Activated CD8-positive, alpha-beta memory T cell treated with anti-CD3 and anti-CD28 coated beads, Interleukin-2, amount 50 U/mL, for 24 hours (primary cell): ENCODE measurements around the gene GGT1.
"Not testable (repeated sequence)": the region's sequence is repeated elsewhere in the genome, so short reads cannot be mapped to it uniquely, and the experiment has no call there.

Source experiments
- DNase-seq: peaks from one replicate; pipeline ENCODE4 v3.0.0-alpha.2; 2020; ENCODE audit errors: extremely low read depth

Gene GGT1

GRCh38 chr22:24584166-24584790, 18.7 kb upstream of the GGT1 start:
- no peak for DNase-seq

- no peak for DNase-seq
Observed at GRCh38 chr22:24584871-24585411, 18.1 kb upstream of the GGT1 start.

- no peak for DNase-seq
Observed at GRCh38 chr22:24585461-24585860, 17.5 kb upstream of the GGT1 start.

GRCh38 chr22:24585927-24586546, 17.0 kb upstream of the GGT1 start:
- no peak for DNase-seq

GRCh38 chr22:24587251-24587650, 15.7 kb upstream of the GGT1 start:
- DNase-seq, result no peak

DNA sequence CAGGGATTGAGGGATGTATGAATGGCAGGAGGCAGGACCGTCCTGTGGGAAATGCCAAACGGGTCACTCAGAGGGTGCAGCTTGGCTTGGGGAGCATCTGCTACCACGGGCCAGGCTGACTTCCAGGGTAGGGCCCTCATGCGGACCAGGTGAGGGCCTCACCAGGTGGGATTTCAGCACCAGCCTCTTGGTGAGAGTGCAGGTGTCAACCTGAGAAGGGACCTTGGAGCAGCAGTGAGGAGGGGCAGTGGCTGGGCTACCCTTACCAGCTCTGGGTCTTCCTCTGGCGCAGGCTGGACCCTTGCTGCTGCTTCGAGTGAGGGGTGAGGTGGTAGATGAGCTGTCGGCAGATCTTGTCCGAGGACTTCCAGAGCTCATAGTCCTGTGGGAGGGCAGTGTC, 15.0 kb upstream of the GGT1 start:
- no peak for DNase-seq

- DNase-seq, result no peak
Observed at GRCh38 chr22:24588381-24588756, 14.6 kb upstream of the GGT1 start.

DNA sequence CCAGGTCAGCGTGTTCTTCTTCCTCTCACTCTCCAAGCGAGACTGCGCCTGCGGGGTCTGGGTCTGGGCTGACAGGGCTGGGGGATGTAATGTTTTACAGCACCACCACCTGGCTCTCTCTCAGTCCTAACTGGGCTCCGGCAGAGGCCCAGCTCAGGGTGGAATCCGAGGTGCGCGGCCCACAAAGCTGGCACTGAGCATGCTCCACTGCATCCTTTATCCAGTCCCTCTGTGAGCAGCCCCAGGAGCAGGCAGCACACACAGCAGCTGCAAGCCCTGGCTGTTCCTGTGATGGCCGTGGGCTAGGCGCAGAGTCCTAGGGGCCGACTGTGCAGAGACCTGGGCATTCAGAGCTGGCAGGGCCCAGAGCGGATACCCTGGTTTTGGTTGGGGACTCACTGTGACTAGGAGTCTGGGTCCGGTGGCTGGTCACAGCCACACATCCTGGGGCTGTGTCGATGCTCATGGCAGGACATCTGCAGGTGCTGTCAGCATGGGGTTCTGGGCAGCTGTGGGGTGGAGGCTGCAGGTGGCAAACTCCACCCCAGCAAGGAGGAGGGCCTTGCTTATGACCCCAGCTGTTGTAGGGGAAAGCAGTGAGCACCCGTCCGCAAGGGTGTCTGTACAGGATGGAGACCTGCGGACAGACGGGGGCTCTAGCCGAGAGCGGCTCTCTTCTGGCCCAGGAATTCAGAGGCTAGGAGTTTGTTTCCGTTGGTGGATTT, 14.1 kb upstream of the GGT1 start:
- DNase-seq, result no peak

DNA sequence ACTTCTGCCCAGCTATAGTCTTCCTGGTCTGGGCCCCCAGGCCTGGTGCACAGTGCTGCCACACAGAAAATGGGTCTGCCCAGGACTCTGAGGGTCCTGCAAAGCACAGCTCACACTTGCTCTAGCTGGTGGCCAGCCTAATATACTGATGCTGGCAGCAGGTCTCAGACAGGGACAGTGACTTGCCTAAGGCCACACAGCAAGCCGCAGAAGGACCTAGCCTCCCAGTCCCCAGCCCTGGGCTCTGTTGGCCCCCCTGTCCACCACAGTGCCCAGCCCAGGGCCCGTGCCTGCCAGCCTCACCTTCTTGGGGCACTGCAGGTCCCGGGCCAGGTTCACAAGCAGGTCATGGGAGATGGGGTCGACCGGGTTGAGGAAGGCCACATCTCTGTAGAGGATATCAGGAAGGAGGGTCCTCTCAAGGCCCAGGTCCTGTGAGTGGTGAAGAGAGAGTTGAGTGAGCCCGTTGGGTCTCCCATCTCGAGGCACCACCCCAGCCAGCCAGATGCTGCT, 13.4 kb upstream of the GGT1 start:
- DNase-seq, result no peak

GRCh38 chr22:24590596-24591173, 12.3 kb upstream of the GGT1 start:
- no peak for DNase-seq

- DNase-seq, result no peak
Observed at GRCh38 chr22:24591286-24591830, 11.6 kb upstream of the GGT1 start.

DNA sequence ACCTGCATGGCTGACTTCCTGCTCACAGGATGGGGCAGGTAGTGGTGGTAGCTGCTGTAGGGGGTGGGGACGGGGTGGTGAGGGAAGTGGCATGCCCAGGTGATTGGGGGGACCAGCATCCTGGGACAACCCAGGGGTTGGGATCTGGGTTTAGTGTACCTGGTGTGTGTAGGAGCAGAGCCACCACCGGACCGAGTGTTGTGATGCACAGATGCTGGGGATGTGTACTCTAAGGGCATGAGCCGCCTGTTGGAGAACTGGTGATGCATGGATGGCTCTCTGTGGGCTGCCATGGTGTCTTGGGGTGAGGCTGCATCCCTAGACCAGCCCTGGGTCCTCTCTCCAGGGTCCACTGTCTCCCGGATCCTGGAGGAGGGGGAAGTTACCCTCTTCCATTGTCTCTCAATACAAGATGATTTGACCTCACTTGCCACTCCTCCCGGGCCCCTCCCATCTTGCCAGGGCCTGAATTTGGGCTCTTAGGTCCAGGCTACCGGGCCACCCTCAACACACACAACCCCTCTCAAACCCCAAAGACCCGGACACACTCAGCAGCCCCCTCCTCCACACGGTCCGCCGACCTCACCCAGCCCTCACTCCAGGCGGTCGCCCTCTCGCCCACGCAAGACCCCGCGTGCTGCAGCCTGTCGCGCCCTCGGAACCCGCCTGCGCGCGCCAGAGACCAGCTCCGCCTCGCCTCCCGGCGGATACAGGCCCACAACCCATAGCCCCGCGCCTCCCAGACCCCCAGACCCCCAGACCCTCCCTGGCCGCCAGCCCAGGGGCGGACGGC, 10.7 kb upstream of the GGT1 start:
- DNase-seq, result no peak

DNA sequence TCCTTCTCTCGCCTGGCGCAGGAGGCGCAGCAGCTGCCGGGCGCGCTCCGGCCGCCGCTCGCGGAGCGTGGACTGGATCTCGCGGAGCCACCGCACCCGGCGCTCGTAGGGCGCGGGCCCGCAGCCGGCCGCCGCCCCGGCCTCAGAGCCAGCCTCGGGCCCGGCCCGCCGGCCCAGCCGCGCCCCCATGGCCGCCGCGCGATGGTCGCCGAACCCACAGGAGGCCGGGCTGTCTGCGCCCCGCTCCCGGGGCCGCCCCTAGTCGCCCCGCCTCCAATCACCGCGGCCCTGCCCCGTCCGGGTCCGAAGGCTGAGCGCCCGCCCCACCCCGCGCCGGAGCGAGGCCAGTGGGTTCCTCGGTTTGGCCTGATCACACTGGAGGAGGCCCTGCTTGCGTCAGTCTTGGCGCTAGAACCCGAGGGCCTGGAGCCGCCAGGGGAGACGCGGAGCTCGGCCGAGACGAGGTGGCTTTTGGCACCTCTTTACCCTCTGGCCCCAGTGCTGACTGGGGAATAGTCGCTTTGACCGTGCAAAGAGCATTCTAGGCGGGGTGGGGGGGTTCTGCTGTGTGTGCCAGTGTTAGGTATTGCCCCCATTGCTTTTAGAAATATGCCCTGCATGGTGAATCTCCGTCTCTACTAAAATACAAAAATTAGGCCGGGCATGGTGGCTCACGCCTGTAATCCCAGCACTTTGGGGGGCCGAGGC, 10.0 kb upstream of the GGT1 start, which contains the start of gene LRRC75B:
TSS of gene LRRC75B (minus strand) at position 223 of the 708 bp plus-strand sequence. CDS start at position 189, 34 bp downstream.
- no peak for DNase-seq

DNA sequence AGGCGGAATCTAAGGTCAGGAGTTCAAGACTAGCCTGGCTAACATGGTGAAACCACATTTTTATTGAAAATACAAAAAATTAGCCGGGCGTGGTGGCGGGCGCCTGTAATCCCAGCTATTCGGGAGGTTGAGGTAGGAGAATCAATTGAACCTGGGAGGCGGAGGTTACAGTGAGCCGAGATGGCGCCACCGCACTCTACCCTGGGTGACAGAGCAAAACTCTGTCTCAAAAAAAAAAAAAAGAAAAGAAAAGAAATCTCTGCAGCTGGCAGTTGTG, 9.5 kb upstream of the GGT1 start:
- not testable (repeated sequence) for DNase-seq

DNA sequence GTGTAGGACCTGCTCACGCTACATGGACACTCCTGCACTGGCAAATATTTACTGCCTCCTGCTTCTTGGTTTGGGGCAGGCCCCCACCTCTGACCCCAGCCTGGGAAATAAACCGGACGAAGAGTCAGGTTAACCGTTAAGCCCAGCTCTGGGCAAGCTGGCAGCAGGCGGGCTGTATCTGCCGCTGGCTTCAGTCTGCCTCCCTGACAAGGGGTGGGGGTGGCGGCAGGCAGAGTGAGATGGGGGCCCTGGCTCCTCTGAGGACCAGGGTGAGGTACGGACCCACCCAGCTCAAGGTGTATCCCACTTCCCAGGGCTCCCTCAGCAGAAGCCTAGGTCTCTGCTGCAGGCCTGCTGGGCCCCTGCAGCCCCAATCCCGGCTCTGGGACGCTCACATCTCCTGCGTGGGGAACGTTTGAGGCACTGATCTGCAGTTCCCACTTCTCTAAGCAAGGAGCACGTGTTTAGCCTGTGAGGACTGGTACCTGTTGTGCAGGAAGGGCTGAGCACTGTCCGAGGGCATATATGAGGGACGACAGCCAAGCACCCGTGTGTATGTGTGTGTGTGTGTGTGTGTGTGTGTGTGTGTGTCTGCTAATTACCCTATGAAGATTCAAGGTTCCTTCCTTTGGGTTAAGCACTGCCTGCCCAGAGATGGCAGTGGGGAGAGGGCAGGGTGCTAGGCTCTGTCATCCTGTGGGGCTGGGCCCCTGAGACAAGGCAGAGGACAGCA, 9.0 kb upstream of the GGT1 start:
- no peak for DNase-seq

GRCh38 chr22:24594569-24595120, 8.3 kb upstream of the GGT1 start:
- DNase-seq, result no peak

DNA sequence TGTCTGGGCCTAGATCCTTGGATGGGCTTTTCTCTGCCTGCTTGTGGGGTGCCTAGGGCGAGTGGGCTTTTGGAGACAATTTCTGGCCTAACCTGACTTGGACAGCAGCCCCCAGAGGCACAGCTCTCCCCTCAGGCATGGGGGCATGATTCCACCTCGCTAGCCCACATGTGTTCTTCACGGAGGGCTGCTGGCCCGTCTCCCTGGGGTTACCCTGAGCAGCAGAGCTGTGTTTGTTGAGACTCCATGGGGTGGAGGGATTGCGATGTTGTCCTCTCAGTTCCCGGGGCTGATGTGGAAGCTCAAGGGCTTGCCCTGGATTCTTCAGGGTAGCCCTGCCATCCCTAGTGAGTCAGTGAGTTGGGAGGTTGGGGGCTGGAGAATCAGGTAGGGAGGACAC, 7.8 kb upstream of the GGT1 start:
- DNase-seq, result no peak

DNA sequence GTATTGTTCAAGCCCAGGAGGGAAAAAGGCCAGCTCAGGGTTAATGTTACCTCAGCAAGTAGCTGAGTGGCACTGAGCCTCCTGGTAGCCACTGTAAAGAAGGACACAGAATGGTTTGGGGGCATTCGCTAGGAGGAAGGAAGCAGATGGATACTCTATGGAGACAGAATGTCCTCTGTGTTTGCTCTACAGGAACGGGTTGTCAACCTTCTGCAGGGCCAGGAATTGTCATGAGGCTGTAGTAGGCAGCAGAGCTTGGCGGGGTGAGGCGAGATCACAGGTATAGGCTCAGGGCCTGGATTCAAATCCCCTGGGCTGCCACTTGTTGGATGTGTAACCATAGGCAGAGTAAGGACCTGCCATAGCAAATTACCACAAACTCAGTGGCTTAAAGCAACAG, 7.1 kb upstream of the GGT1 start:
- DNase-seq, result no peak

- DNase-seq, result not testable (repeated sequence)
Observed at GRCh38 chr22:24597076-24597475, 5.9 kb upstream of the GGT1 start.

DNA sequence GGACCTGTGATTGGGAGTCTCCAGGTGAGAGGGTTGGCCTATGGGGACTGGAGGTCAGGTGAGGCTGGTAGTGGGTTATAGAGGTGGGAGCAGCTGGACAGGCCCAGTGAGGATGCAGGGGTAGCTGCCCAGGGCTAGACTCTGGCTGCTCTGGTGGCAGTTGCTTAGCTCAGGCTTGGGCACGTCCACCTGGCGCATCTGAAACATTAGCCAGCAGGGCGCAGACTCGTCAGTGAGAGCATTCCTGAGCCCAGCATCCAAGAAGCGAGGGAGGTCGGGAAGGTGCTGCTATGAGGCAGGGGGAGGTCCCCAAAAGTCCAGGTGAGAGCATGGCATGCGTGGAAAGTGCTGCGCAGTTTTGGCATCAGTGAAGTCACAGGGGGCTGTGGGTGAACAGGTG, 3.5 kb upstream of the GGT1 start:
- DNase-seq, result no peak
